ENCODE measurements around the gene ATF7. TPM values are rescaled to one million over a fixed set of nuclear protein-coding genes. Genes with fewer than 3 reads are reported as not detected.

The ATF7 gene
- total RNA-seq, 1 donor from 2014 or later = 23.7 TPM

- no peak for DNase-seq
These were observed 103.1 kb downstream of the ATF7 start for GRCh38 chr12:53523131-53523530.

- DNase-seq = no peak
These were observed 107.8 kb downstream of the ATF7 start for GRCh38 chr12:53518381-53518780.

GRCh38 chr12:53516758-53517455 is 109.3 kb downstream of the ATF7 start:
- DNase-seq = no peak

GRCh38 chr12:53515291-53515680 is 110.9 kb downstream of the ATF7 start:
- DNase-seq = no peak

GRCh38 chr12:53514628-53515290 is 111.4 kb downstream of the ATF7 start:
- DNase-seq = no peak

- DNase-seq = no peak
These were observed 112.3 kb downstream of the ATF7 start for GRCh38 chr12:53513712-53514410.

- DNase-seq = no peak
These were observed 115.9 kb downstream of the ATF7 start for GRCh38 chr12:53510181-53510812.

- peak; percentile 51 for DNase-seq
These were observed 117.5 kb downstream of the ATF7 start for GRCh38 chr12:53508534-53509170.

GRCh38 chr12:53507603-53507885 is 118.6 kb downstream of the ATF7 start:
- DNase-seq = no peak

- no peak for DNase-seq
These were observed 119.1 kb downstream of the ATF7 start, which contains the start of gene NPFF for GRCh38 chr12:53506881-53507602. TSS of gene NPFF (minus strand) at chr12:53507484. CDS start at chr12:53507474, 10 bp downstream.

GRCh38 chr12:53506450-53506785 is 119.8 kb downstream of the ATF7 start:
- no peak for DNase-seq

GRCh38 chr12:53505555-53506449 is 120.4 kb downstream of the ATF7 start:
- DNase-seq = no peak

GRCh38 chr12:53505086-53505485 is 121.1 kb downstream of the ATF7 start:
- no peak for DNase-seq

- no peak for DNase-seq
These were observed 121.9 kb downstream of the ATF7 start for GRCh38 chr12:53504004-53504920.

- no peak for DNase-seq
These were observed 123.0 kb downstream of the ATF7 start for GRCh38 chr12:53502983-53503728.

- no peak for DNase-seq
These were observed 123.9 kb downstream of the ATF7 start for GRCh38 chr12:53502331-53502730.

- no peak for DNase-seq
These were observed 124.5 kb downstream of the ATF7 start for GRCh38 chr12:53501615-53502181.

- DNase-seq = peak; percentile 100
These were observed 125.2 kb downstream of the ATF7 start, which contains the start of gene TARBP2 for GRCh38 chr12:53500776-53501614. TSS of gene TARBP2 (plus strand) at chr12:53501283. CDS start at chr12:53501409, 126 bp downstream.
